Activated naive CD4-positive, alpha-beta T cell treated with anti-CD3 and anti-CD28 coated beads, Interleukin-2, amount 50 U/mL, for 24 hours (primary cell): ENCODE measurements around the gene MAP3K7CL.

Source experiments
- H3K27ac Mint-ChIP-seq: one replicate; pipeline ENCODE4 v1.8.0; 2021; ENCODE audit warnings: mild to moderate bottlenecking, mixed read lengths
- H3K27me3 Mint-ChIP-seq: one replicate; pipeline ENCODE4 v1.8.0; 2021; ENCODE audit warnings: mixed read lengths
- H3K36me3 Mint-ChIP-seq: one replicate; pipeline ENCODE4 v1.8.0; 2021; ENCODE audit warnings: mixed read lengths
- H3K4me1 Mint-ChIP-seq: one replicate; pipeline ENCODE4 v1.8.0; 2021; ENCODE audit warnings: mixed read lengths
- H3K4me3 Mint-ChIP-seq: one replicate; pipeline ENCODE4 v1.8.0; 2021; ENCODE audit warnings: mild to moderate bottlenecking, mixed read lengths
- H3K9me3 Mint-ChIP-seq: one replicate; pipeline ENCODE4 v1.8.0; 2021; ENCODE audit warnings: mixed read lengths

The MAP3K7CL gene

GRCh38 chr21:29194342-29194741, 63.9 kb downstream of the MAP3K7CL start:
- H3K4me3 Mint-ChIP-seq = no peak overlapping the region

DNA sequence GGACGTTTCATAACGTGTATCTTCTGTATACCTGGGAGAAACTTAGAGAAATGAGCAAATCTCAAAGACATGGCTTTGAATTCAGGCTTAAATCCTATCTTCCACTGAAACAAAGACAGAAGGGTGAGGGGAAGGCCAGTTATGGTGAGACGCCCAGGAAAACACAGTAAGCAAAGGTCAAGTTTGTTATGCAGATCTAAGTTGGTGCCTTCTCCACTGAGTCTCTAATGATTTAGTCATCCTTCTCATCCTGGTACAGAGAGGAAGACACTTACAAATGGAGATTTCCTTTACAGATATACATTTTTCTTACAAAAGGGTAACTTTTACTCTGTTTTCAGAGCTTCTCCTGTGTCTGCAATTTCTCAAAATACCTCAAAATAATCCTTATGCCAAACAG, 64.4 kb downstream of the MAP3K7CL start:
- Mint-ChIP-seq H3K27ac (no peak overlapping the region), H3K4me3 (peak overlapping the region; percentile 26), H3K4me1 (peaks cover 30% of the 10 kb centered on the region), H3K36me3 (peaks cover 10% of the 10 kb centered on the region), H3K9me3 (peaks cover 24% of the 10 kb centered on the region), H3K27me3 (no peaks in the 10 kb centered on the region)

More at GRCh38 chr21:29194342-29194741, 63.9 kb downstream of the MAP3K7CL start:
- H3K9me3 Mint-ChIP-seq = peaks cover 22% of the 10 kb centered on the region
- peaks cover 10% of the 10 kb centered on the region for H3K36me3 Mint-ChIP-seq
- no peak overlapping the region for H3K27ac Mint-ChIP-seq
- H3K27me3 Mint-ChIP-seq = no peaks in the 10 kb centered on the region
- H3K4me1 Mint-ChIP-seq = peaks cover 30% of the 10 kb centered on the region

- Mint-ChIP-seq H3K4me1 (peaks cover 30% of the 10 kb centered on the region), H3K9me3 (peaks cover 24% of the 10 kb centered on the region), H3K27ac (peak overlapping the region; percentile 91), H3K36me3 (peaks cover 10% of the 10 kb centered on the region), H3K27me3 (no peaks in the 10 kb centered on the region), H3K4me3 (peak overlapping the region; percentile 86)
These were observed 65.7 kb downstream of the MAP3K7CL start for GRCh38 chr21:29195981-29196669.

GRCh38 chr21:29196670-29197191, 66.3 kb downstream of the MAP3K7CL start:
- peak overlapping the region; percentile 86 for H3K4me3 Mint-ChIP-seq
- peak overlapping the region; percentile 91 for H3K27ac Mint-ChIP-seq
- peaks cover 12% of the 10 kb centered on the region for H3K36me3 Mint-ChIP-seq
- H3K9me3 Mint-ChIP-seq = peaks cover 24% of the 10 kb centered on the region
- H3K4me1 Mint-ChIP-seq = peaks cover 34% of the 10 kb centered on the region
- no peaks in the 10 kb centered on the region for H3K27me3 Mint-ChIP-seq

DNA sequence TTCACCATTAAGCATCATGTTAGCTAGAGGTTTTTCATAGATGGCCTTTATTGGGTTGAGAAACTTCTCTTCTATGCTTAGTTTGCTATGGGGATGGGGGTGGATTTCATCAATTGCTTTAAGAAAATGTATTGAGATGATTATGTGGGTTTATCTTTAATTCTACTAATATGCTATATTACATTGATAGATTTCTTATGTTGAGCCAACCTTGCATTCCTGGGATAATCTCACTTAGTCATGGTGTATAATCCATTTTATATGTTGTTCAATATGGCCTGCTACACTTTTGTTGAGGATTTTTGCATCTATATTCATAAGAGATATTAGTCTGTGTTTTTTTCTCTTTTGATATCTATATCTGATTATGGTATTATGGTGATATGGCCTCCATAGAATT, 70.7 kb downstream of the MAP3K7CL start:
- H3K27ac Mint-ChIP-seq = no peak overlapping the region
- no peaks in the 10 kb centered on the region for H3K27me3 Mint-ChIP-seq
- H3K36me3 Mint-ChIP-seq = peaks cover 15% of the 10 kb centered on the region
- H3K4me3 Mint-ChIP-seq = no peak overlapping the region
- peaks cover 17% of the 10 kb centered on the region for H3K4me1 Mint-ChIP-seq
- peaks cover 41% of the 10 kb centered on the region for H3K9me3 Mint-ChIP-seq

- no peak overlapping the region for H3K27ac Mint-ChIP-seq
- peaks cover 29% of the 10 kb centered on the region for H3K4me1 Mint-ChIP-seq
- no peaks in the 10 kb centered on the region for H3K27me3 Mint-ChIP-seq
- H3K4me3 Mint-ChIP-seq = no peak overlapping the region
- peaks cover 18% of the 10 kb centered on the region for H3K9me3 Mint-ChIP-seq
- H3K36me3 Mint-ChIP-seq = peaks cover 6% of the 10 kb centered on the region
These were observed 74.6 kb downstream of the MAP3K7CL start for GRCh38 chr21:29205009-29205408.

DNA sequence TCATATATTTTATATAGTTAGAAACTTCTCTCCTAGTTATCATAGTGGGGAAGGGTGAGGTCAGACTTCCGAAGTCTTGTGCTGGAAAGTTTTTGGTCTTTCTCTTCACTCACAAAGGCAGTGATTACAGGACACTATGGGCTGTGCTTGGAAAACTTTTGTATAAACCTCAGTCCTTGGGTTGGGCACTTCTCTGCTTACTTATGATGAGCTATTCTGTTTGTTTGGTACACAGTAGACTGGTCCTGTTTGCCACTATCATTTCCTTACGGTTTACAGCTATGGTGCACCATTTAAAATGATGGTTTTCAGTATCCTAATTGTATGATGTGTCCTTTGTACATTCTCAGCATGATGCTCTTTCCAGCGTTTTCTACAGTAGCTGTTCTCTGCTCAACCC, 75.5 kb downstream of the MAP3K7CL start:
- H3K9me3 Mint-ChIP-seq = peaks cover 21% of the 10 kb centered on the region
- no peak overlapping the region for H3K27ac Mint-ChIP-seq
- H3K27me3 Mint-ChIP-seq = no peaks in the 10 kb centered on the region
- peaks cover 8% of the 10 kb centered on the region for H3K36me3 Mint-ChIP-seq
- peaks cover 32% of the 10 kb centered on the region for H3K4me1 Mint-ChIP-seq
- no peak overlapping the region for H3K4me3 Mint-ChIP-seq

DNA sequence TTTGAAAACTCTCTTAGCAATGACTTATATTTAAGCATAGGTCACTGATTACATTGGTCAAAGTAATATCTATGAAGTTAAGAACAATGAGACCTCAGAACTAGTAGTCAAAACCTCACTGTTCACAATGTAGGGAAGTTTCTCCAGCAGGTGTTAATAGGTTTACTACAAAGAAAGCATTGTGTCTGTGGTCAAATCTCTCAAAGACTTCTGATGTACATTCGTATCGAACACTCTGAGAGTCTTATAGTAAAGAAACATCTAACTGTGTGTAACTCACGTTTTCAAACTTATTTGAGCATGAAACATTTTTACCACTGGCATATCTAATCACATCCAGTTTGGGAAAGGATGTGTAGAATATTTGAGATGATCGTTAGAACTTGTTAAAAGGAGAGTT, 76.0 kb downstream of the MAP3K7CL start:
- H3K27ac Mint-ChIP-seq = no peak overlapping the region
- peaks cover 7% of the 10 kb centered on the region for H3K36me3 Mint-ChIP-seq
- no peak overlapping the region for H3K4me3 Mint-ChIP-seq
- H3K9me3 Mint-ChIP-seq = peaks cover 25% of the 10 kb centered on the region
- no peaks in the 10 kb centered on the region for H3K27me3 Mint-ChIP-seq
- peaks cover 29% of the 10 kb centered on the region for H3K4me1 Mint-ChIP-seq

DNA sequence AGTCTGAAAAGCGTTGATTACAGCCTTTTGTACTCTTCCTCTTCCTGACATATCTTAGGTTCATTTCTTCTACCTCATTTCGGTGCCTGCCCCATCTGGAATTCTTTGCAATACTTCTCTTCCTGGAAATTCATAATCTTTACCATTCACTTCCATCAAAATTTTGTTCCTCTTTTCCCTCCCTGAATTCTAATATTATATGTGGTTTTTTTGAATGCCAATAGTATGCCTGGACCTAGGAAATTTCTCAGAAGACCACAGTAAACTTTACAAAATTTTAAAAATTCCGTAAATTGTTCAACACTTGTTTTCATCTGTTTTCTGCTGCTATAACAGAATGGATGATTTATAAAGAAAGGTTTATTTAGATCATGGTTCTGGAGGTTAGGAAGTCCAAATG, 76.8 kb downstream of the MAP3K7CL start:
- Mint-ChIP-seq H3K27me3 (no peaks in the 10 kb centered on the region), H3K36me3 (peaks cover 3% of the 10 kb centered on the region), H3K27ac (no peak overlapping the region), H3K9me3 (peaks cover 21% of the 10 kb centered on the region), H3K4me1 (peaks cover 28% of the 10 kb centered on the region), H3K4me3 (no peak overlapping the region)

DNA sequence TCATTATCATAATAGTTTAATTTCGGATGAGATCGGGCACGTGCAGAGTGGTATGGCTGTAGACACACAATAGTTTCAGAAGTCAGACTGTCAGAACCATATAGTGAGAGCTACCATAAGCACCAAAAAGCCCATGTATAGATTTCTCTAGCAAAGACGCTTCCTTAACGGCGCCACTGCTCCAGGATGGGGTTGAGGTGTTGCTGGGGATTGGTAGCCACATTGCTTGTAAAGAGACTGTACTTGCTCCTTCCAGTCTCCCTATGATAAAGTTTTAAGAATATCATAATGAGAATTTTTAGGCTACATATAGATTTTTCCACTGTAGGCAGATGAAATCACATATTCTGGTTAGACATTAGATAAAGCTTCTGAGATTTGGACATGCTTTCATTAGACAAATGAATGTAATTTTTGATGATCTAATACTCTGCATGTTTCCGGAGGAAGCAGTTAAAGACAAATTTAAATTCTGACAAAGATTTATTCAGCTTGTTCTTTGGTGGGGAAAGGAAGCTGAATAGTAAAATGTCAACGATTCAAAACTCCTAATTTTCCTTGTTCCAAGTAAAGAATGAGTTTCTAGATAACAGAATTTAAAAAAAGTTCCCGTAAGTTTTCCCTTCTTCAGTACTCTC, 77.7 kb downstream of the MAP3K7CL start:
- Mint-ChIP-seq H3K4me3 (peak overlapping the region; percentile 30), H3K4me1 (peaks cover 28% of the 10 kb centered on the region), H3K27ac (peak overlapping the region; percentile 31), H3K36me3 (peaks cover 2% of the 10 kb centered on the region), H3K9me3 (peaks cover 12% of the 10 kb centered on the region), H3K27me3 (no peaks in the 10 kb centered on the region)

GRCh38 chr21:29208682-29209059, 78.2 kb downstream of the MAP3K7CL start:
- H3K27ac Mint-ChIP-seq = peak overlapping the region; percentile 31
- no peaks in the 10 kb centered on the region for H3K27me3 Mint-ChIP-seq
- H3K36me3 Mint-ChIP-seq = peaks cover 2% of the 10 kb centered on the region

GRCh38 chr21:29209696-29210095, 79.3 kb downstream of the MAP3K7CL start:
- peaks cover 2% of the 10 kb centered on the region for H3K36me3 Mint-ChIP-seq
- H3K27me3 Mint-ChIP-seq = no peaks in the 10 kb centered on the region
- H3K9me3 Mint-ChIP-seq = peaks cover 8% of the 10 kb centered on the region
- no peak overlapping the region for H3K27ac Mint-ChIP-seq
- no peak overlapping the region for H3K4me3 Mint-ChIP-seq
- peaks cover 28% of the 10 kb centered on the region for H3K4me1 Mint-ChIP-seq

More at GRCh38 chr21:29208682-29209059, 78.2 kb downstream of the MAP3K7CL start:
- peaks cover 8% of the 10 kb centered on the region for H3K9me3 Mint-ChIP-seq
- peak overlapping the region; percentile 13 for H3K4me3 Mint-ChIP-seq
- H3K4me1 Mint-ChIP-seq = peaks cover 28% of the 10 kb centered on the region

GRCh38 chr21:29211205-29211604, 80.8 kb downstream of the MAP3K7CL start:
- no peak overlapping the region for H3K27ac Mint-ChIP-seq
- peaks cover 8% of the 10 kb centered on the region for H3K9me3 Mint-ChIP-seq
- H3K4me1 Mint-ChIP-seq = peaks cover 25% of the 10 kb centered on the region
- H3K27me3 Mint-ChIP-seq = no peaks in the 10 kb centered on the region
- H3K4me3 Mint-ChIP-seq = no peak overlapping the region
- H3K36me3 Mint-ChIP-seq = peaks cover 2% of the 10 kb centered on the region

DNA sequence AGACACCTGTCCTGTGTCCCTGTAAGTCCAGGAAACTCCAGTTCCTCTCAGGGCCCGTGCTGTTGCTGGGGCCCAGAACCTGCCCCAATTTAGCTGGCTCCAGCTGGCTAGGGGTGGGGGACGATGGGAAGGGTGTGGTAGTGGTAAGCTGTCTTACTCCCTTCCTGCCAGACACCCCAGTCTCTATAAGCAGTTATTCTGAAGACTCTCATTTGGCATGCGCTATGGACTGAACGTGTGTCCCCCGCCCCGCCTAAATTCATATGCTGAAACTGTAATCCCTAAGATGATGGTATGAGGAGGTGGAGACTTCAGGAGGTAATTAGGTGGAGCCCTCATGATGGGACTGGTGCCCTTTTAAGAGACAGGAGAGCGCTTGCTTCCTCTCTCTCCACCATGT, 82.0 kb downstream of the MAP3K7CL start:
- Mint-ChIP-seq H3K27ac (no peak overlapping the region), H3K4me1 (peaks cover 22% of the 10 kb centered on the region), H3K36me3 (peaks cover 2% of the 10 kb centered on the region), H3K4me3 (no peak overlapping the region), H3K9me3 (peaks cover 8% of the 10 kb centered on the region), H3K27me3 (no peaks in the 10 kb centered on the region)

GRCh38 chr21:29213513-29214385, 83.3 kb downstream of the MAP3K7CL start:
- no peak overlapping the region for H3K4me3 Mint-ChIP-seq
- H3K36me3 Mint-ChIP-seq = peaks cover 2% of the 10 kb centered on the region
- peaks cover 8% of the 10 kb centered on the region for H3K9me3 Mint-ChIP-seq
- H3K27me3 Mint-ChIP-seq = no peaks in the 10 kb centered on the region
- no peak overlapping the region for H3K27ac Mint-ChIP-seq
- H3K4me1 Mint-ChIP-seq = peaks cover 9% of the 10 kb centered on the region
